HEK293T (cell line): Measurements from ENCODE around the gene PHF23.

Experiments
- CTCF ChIA-PET: fragments of 350-600 bp; formaldehyde crosslinking; extraction: SDS; loops from one replicate; lab custom pipeline; 2021; ENCODE audit warnings: antibody characterized with exemption, inconsistent platforms; lab: Yijun Ruan, JAX
- POLR2A ChIA-PET: fragments of 350-600 bp; formaldehyde crosslinking; extraction: SDS; loops from one replicate; lab custom pipeline; 2020; ENCODE audit warnings: antibody characterized with exemption, inconsistent platforms; lab: Yijun Ruan, JAX
- DNase-seq: peaks from one replicate; pipeline ENCODE4 v3.0.0; 2012; ENCODE audit warnings: mixed read lengths; ENCODE audit errors: extremely low spot score
- ARNT ChIP-seq: fragments of 450-650 bp; IDR thresholded peaks from 2 replicates; pipeline ENCODE4 v1.6.1; 2017; ENCODE audit warnings: mild to moderate bottlenecking
- BHLHE40 ChIP-seq: fragments of 450-650 bp; IDR thresholded peaks from 2 replicates; pipeline ENCODE4 v1.6.1; 2016; ENCODE audit warnings: mild to moderate bottlenecking, moderate library complexity, borderline replicate concordance
- CTBP1 ChIP-seq: fragments of 450-650 bp; IDR thresholded peaks from 2 replicates; pipeline ENCODE4 v1.6.1; 2016; ENCODE audit warnings: borderline replicate concordance
- ELF4 ChIP-seq: fragments of 450-650 bp; IDR thresholded peaks from 2 replicates; pipeline ENCODE4 v1.6.1; 2017; ENCODE audit warnings: antibody characterized with exemption
- FOXA1 ChIP-seq: fragments of 450-650 bp; IDR thresholded peaks from 2 replicates; pipeline ENCODE4 v1.6.1; 2016; ENCODE audit warnings: mild to moderate bottlenecking
- FOXK2 ChIP-seq: fragments of 450-650 bp; IDR thresholded peaks from 2 replicates; pipeline ENCODE4 v1.6.1; 2016; ENCODE audit warnings: mild to moderate bottlenecking
- FOXM1 ChIP-seq: fragments of 450-650 bp; IDR thresholded peaks from 2 replicates; pipeline ENCODE4 v1.6.1; 2017; ENCODE audit warnings: mild to moderate bottlenecking, borderline replicate concordance
- HDGF ChIP-seq: fragments of 450-650 bp; IDR thresholded peaks from 2 replicates; pipeline ENCODE4 v1.6.1; 2017; ENCODE audit warnings: antibody characterized with exemption, borderline replicate concordance
- L3MBTL2 ChIP-seq: fragments of 450-650 bp; conservative IDR thresholded peaks from 2 replicates; pipeline ENCODE4 v1.6.1; 2016; ENCODE audit warnings: mild to moderate bottlenecking
- LEF1 ChIP-seq: fragments of 450-650 bp; IDR thresholded peaks from 2 replicates; pipeline ENCODE4 v1.6.1; 2017; ENCODE audit warnings: mild to moderate bottlenecking, borderline replicate concordance
- NFRKB ChIP-seq: fragments of 450-650 bp; IDR thresholded peaks from 2 replicates; pipeline ENCODE4 v1.6.1; 2016; ENCODE audit warnings: mild to moderate bottlenecking, moderate library complexity
- PKNOX1 ChIP-seq: fragments of 450-650 bp; IDR thresholded peaks from 2 replicates; pipeline ENCODE4 v1.6.1; 2016
- SP1 ChIP-seq: fragments of 450-650 bp; IDR thresholded peaks from 2 replicates; pipeline ENCODE4 v1.6.1; 2017
- SUZ12 ChIP-seq: fragments of 450-650 bp; IDR thresholded peaks from 2 replicates; pipeline ENCODE4 v1.6.1; 2016; ENCODE audit warnings: mild to moderate bottlenecking
- TARDBP ChIP-seq: fragments of 450-650 bp; IDR thresholded peaks from 2 replicates; pipeline ENCODE4 v1.6.1; 2016
- ZNF384 ChIP-seq: fragments of 450-650 bp; IDR thresholded peaks from 2 replicates; pipeline ENCODE4 v1.6.1; 2016

The PHF23 gene

GRCh38 chr17:7214300-7215135, 24.7 kb downstream of the PHF23 start:
- CTCF ChIA-PET: interaction anchor here (0.7 to 1.3 kb wide), 4 partner anchors 10 to 82 kb away, joined by 3 to 5 read pairs (median 4); no protein-coding TSS in a partner anchor

GRCh38 chr17:7213895-7214299, 25.4 kb downstream of the PHF23 start:
- CTCF ChIA-PET: interaction anchor here (0.7 to 1.3 kb wide), 4 partner anchors 9 to 83 kb away, joined by 3 to 5 read pairs (median 4); no protein-coding TSS in a partner anchor

More at GRCh38 chr17:7214300-7215135, 24.7 kb downstream of the PHF23 start:
- POLR2A ChIA-PET: interaction anchor here (0.8 to 3.3 kb wide), 6 partner anchors 24 to 473 kb away, joined by 3 to 13 read pairs (median 6); partner anchors contain the start of genes CTDNEP1, ELP5, GABARAP and NEURL4
- peak; percentile 74 for TF ChIP-seq L3MBTL2
- peak; percentile 77 for TF ChIP-seq PKNOX1
- no peak for TF ChIP-seq SP1
- peak; percentile 96 for DNase-seq

GRCh38 chr17:7211491-7212273, 27.6 kb downstream of the PHF23 start:
- CTCF ChIA-PET: no interaction called here
- no peak for DNase-seq
- POLR2A ChIA-PET: no interaction called here
- TF ChIP-seq LEF1 (no peak), HDGF (no peak), SP1 (no peak), ARNT (no peak), L3MBTL2 (no peak), ELF4 (no peak), BHLHE40 (no peak), FOXA1 (no peak), ZNF384 (no peak), SUZ12 (no peak), CTBP1 (no peak), FOXM1 (no peak), FOXK2 (no peak), NFRKB (no peak), PKNOX1 (no peak), TARDBP (no peak)

More at GRCh38 chr17:7213895-7214299, 25.4 kb downstream of the PHF23 start:
- no peak for TF ChIP-seq CTBP1
- TF ChIP-seq FOXM1: no peak
- no peak for TF ChIP-seq ELF4
- no peak for TF ChIP-seq SP1
- no peak for TF ChIP-seq PKNOX1
- no peak for TF ChIP-seq ZNF384
- TF ChIP-seq FOXA1: no peak
- no peak for TF ChIP-seq SUZ12
- TF ChIP-seq BHLHE40: no peak
- no peak for TF ChIP-seq ARNT
- TF ChIP-seq HDGF: no peak
- TF ChIP-seq TARDBP: no peak
- TF ChIP-seq L3MBTL2: no peak
- TF ChIP-seq NFRKB: no peak
- no peak for TF ChIP-seq LEF1
- no peak for TF ChIP-seq FOXK2
- POLR2A ChIA-PET: interaction anchor here (0.8 to 3.3 kb wide), 6 partner anchors 25 to 473 kb away, joined by 3 to 13 read pairs (median 6); partner anchors contain the start of genes CTDNEP1, ELP5, GABARAP and NEURL4
- peak; percentile 77 for DNase-seq

- DNase-seq: no peak
- CTCF ChIA-PET: no interaction called here
- POLR2A ChIA-PET: interaction anchor here (1.1 to 1.3 kb wide), 2 partner anchors 12 to 32 kb away, joined by 3 read pairs; no protein-coding TSS in a partner anchor
- no peak for TF ChIP-seq HDGF
- TF ChIP-seq SP1: no peak
- TF ChIP-seq SUZ12: no peak
- no peak for TF ChIP-seq PKNOX1
- TF ChIP-seq LEF1: no peak
- no peak for TF ChIP-seq NFRKB
- no peak for TF ChIP-seq ELF4
Observed at GRCh38 chr17:7208754-7209460, 30.4 kb downstream of the PHF23 start.
